ENCODE measurements around the gene RNASEH2A. TPM values are rescaled to one million over a fixed set of nuclear protein-coding genes. Genes with fewer than 3 reads are reported as not detected.

Gene RNASEH2A
- total and polyA plus RNA-seq, 2 of the 13 experiments (the other 11 are each of a cell fraction or from before 2014, with no cell fraction given): 25.1 to 35.8 TPM

DNA sequence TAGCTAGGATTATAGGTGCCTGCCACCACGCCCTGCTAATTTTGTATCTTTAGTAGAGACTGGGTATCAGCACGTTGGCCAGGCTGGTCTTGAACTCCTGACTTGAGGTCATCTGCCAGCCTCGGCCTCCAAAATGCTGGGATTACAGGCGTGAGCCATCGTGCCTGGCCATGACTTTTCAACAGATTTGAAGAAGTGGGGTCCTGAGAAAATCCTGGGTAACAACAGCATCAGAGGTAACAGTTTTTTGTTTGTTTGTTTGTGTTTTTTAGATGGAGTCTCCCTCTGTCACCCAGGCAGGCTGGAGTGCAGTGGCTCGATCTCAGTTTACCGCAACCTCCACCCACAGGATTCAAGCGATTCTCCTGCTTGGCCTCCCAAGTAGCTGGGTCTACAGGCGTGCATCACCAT is 11.4 kb upstream of the RNASEH2A start:
- Histone ChIP-seq H2AFZ (ENCODE audit: low read length) (no peak overlapping the region), H3K27me3 (ENCODE audit: control insufficient read depth in 1 of 2, insufficient read depth in 2 of 2, low read length in 2 of 2) (no peaks in the 10 kb centered on the region), H3K9me3 (ENCODE audit: low read length) (no peaks in the 10 kb centered on the region), H3K4me2 (ENCODE audit: low read depth, low read length) (no peak overlapping the region), H3K4me1 (ENCODE audit: insufficient read depth, low read length) (peaks cover 39% of the 10 kb centered on the region), H3K79me2 (ENCODE audit: insufficient read depth, low read length) (peaks cover 8% of the 10 kb centered on the region), H3K9ac (ENCODE audit: insufficient read depth, low read depth, low read length) (no peak overlapping the region), H3K27ac (ENCODE audit: extremely low read length, insufficient read depth, low read length) (no peak overlapping the region), H3K4me3 (replicated peaks in 1 of 3; ENCODE audit: insufficient read depth in 1 of 3, low read depth in 2 of 3, low read length in 3 of 3) (no peak overlapping the region), H3K36me3 (replicated peaks in 1 of 2; ENCODE audit: control insufficient read depth in 1 of 2, insufficient read depth in 2 of 2, low read length in 2 of 2) (peaks cover 2 to 9% of the 10 kb centered on the region in 2 experiments; a peak in 4 of 5 replicates), H4K20me1 (ENCODE audit: insufficient read depth, low read length) (no peaks in the 10 kb centered on the region)
- 94% methylated on average over 9 of the region's 9 CpGs for WGBS (ENCODE audit: low lambda C conversion rate)
- no peak for ATAC-seq
- no TSS peak for BruUV-seq (replicated peaks)
- ChIA-PET POLR2A (interaction anchor here (1.6 to 2.4 kb wide), 3 partner anchors 17 to 34 kb away, joined by 6 to 21 read pairs (median 17); no protein-coding TSS in a partner anchor), CTCF (ENCODE audit: low intra/inter-chr PET ratio, low total read pairs) (interaction anchor here (2.6 to 3.7 kb wide), 2 partner anchors 17 to 20 kb away, joined by 6 to 54 read pairs; partner anchors contain the start of gene HOOK2)
- no peak for FAIRE-seq
- DNase-seq (ENCODE audit: low spot score): no peak
- intact Hi-C loops (cut with micrococcal nuclease; ENCODE audit: unreplicated experiment): no loop called here
- TF ChIP-seq TFDP2 (CRISPR knock-in tag; IDR thresholded peaks at IDR 0.05) (no peak), HHEX (CRISPR knock-in tag; IDR thresholded peaks at IDR 0.05) (no peak), ZNF784 (CRISPR knock-in tag; IDR thresholded peaks at IDR 0.05; ENCODE audit: borderline replicate concordance) (no peak), TBP (CRISPR knock-in tag; IDR thresholded peaks at IDR 0.05) (no peak), BCL6 (CRISPR knock-in tag; IDR thresholded peaks at IDR 0.05) (no peak)
- in situ Hi-C loops (cut with HindIII; ENCODE audit: extremely low pct_ligation_motif_present, low pct_unique_long_range_greater_than_20kb): no loop called here
